IPS DF 4.7 (cell line): ENCODE data around the gene ASS1.

ENCODE experiments used
- DNase-seq: peaks from one replicate; pipeline ENCODE4 v3.0.0-alpha.2; 2013; ENCODE audit warnings: low spot score; ENCODE audit errors: extremely low read depth

ASS1 gene

DNA sequence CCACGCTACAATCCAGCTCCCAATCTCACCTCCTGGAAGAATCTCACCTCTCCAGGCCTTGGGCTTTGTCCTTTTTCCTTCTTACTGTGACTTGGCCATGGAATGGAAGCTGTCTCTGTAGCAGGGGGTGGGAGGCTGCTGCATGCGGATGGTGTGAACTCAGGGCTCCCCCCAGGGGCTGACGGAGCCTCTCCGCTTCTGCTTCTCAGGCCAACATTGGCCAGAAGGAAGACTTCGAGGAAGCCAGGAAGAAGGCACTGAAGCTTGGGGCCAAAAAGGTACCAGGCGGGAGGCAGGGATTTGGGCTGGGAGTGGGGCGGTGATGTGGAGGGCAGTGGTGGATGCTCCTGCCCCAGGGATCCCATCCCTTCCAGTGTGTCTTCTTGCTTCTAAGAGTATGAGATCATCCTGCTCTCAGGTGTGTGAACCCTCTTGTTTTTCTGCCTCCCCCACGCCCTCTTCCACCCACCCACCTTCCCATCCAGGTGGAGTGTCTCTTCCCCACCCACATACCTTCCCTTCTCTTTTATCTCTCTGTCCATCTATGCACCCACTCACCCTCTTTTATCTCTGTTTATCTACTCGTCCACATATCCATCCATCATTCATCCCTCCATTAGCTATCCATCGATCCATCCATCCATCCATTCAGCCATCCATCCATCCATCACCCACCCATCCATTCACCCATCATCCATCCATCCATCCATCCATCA, 9.5 kb downstream of the ASS1 start:
- no peak for DNase-seq

DNA sequence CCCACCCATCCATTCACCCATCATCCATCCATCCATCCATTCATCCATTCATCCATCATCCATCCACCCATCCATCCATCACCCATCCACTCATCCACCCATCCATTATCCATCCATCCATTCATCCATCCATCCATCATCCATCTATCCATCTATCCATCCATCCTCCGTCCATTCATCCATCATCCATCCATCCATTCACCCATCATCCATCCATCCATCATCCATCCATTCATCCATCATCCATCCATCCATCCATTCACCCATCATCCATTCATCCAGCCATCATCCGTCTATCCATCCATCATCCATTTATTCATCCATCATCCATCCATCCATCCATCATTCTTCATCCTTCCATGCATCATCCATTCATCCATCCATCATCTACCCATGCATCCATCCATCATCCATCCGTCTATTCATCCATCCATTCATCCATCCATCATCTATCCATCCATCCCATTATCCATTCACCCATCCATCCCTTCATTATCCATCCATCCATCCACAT, 10.1 kb downstream of the ASS1 start:
- DNase-seq: no peak

GRCh38 chr9:130458027-130458803, 13.5 kb downstream of the ASS1 start:
- DNase-seq: no peak

DNA sequence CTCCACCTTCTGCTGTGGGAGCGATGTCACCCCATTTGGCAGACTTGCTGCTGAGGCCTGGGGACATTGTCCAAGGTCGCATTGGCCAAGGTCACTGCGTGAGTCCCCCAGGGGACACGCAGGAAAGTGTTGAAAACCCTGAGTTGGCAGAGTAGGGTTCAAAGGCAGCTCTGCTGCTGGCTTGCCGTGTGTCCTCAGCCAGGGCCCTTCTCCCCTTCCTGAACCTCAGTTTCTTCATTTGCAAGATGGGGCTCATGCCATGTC, 14.0 kb downstream of the ASS1 start:
- DNase-seq: no peak

GRCh38 chr9:130459151-130459550, 14.4 kb downstream of the ASS1 start:
- DNase-seq: no peak

- no peak for DNase-seq
These were observed 15.3 kb downstream of the ASS1 start for GRCh38 chr9:130459941-130460669.

GRCh38 chr9:130461218-130461630, 16.5 kb downstream of the ASS1 start:
- no peak for DNase-seq

DNA sequence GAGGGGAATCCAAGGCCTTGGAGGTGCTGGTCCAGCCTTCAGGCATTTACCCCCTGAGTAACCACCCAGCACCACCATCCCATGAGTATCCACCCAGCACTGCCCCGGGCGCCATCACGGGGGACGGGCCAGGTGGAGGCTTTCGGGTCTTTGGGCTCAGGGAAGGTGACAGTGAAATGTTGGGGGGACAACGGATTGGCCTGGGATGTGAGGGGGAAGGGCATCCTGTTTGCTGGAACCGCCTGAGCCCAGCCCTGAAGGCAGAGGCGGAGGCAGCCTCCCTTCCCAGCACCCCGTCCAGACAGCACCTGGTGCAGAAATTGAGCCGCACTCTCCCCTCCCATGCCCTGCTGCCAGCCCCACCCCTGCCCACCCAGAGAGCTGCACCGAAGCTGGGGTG, 17.0 kb downstream of the ASS1 start:
- DNase-seq: no peak

- no peak for DNase-seq
These were observed 18.2 kb downstream of the ASS1 start for GRCh38 chr9:130462685-130463540.

- no peak for DNase-seq
These were observed 19.3 kb downstream of the ASS1 start for GRCh38 chr9:130463763-130464745.

DNA sequence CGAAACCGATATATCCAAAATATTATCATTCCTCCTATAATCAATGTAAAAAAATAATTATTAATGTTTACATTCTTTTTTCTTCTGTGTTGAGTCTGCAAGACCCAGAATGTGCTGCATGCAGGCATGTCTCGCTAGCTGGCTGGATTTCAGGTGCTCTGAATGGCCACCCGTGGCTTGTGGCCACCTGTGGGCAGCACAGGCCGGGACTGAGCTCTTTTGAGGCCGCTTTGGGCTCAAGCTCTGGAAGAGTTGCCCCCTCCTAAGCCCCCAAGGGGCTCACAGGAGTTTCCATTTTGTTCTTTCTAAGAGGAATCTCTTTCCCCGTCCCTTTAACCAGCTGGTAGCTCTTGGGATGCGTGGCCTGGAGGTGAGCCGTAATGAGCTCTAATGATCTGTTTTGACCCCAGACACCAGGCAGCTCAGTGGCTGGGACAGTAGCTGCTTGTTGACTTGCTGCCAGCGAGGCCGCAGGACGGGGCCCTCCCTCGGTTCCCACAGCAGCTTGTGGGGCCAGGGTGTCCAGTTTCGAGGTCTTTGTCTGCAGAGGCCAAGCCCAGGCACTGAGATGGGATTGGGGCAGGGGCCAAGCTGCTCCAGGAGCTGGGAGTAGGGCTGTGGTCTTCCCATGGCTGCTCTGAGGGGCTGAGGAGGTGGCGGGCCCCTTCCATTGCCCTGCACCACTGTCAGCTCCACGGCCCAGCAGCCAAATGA, 20.8 kb downstream of the ASS1 start:
- no peak for DNase-seq

DNA sequence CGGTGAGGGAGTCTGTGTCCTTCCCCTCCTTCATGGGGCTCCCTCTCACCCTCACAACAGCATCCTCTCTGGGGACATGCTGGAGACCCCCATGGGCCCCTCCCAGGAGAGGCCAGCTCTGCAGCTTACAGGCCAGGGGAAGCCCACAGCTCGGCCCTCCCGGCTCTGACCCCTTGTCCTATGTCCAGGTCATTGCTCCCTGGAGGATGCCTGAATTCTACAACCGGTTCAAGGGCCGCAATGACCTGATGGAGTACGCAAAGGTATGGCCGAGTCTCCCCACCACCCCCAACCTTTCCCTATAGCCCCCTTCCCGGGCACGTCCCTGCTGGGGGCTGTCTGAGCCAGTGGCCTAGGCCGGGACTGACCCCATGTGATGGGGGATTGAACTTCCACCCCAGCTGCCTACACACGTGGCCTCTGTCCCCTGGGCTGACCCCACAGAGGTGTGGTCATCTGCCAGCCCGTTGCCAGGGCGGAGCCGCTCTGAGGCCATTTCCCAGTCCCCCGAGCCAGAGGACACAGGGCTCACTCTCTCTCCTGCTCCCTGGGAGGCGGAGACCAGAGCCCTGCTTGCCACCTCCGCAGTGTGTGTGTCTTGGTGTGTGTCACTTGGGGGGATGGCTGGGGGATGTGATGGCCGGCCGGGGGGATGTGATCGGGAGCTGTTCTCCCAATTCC, 21.9 kb downstream of the ASS1 start:
- DNase-seq: no peak

- DNase-seq: no peak
These were observed 22.6 kb downstream of the ASS1 start for GRCh38 chr9:130467316-130467715.

GRCh38 chr9:130468566-130468965, 23.8 kb downstream of the ASS1 start:
- DNase-seq: no peak

- no peak for DNase-seq
These were observed 25.5 kb downstream of the ASS1 start for GRCh38 chr9:130470269-130470668.

GRCh38 chr9:130470950-130471349, 26.2 kb downstream of the ASS1 start:
- DNase-seq: no peak

DNA sequence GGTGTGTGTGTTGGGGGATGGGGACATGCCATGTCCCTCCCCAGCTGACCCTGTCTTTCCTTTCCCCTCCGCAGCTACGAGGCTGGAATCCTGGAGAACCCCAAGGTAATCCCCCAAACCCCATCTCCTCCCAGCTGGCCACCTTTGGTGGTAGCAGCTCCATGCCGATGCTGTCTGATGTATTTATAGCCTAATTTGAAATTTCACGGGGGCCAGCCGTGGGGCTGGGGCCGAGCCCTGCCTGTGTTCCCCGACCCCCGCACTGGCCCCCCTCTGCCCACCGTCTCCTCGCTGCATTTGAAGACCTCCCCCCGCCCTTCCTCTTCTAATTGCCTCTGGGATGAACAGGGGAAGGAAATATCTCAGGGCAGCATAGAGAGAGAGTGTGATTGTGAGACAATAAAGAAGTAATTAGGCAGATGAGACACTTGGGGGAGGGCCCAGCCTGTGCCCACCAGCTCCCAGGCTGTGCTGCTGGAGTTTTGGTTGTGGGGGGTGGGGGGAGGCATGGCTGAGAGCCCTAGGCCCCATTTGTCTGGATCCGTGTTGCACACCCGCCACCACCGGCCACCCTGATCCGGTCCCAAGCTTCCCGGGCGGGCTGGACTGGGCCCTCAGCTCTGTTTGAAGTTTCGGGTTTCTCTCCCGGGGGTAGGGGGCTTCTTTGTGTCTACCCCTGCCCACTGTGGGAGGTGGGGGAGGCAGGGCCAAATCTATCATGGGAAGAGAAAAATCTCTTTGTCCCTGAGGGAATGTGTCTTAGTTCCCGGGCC, 26.8 kb downstream of the ASS1 start:
- no peak for DNase-seq

DNA sequence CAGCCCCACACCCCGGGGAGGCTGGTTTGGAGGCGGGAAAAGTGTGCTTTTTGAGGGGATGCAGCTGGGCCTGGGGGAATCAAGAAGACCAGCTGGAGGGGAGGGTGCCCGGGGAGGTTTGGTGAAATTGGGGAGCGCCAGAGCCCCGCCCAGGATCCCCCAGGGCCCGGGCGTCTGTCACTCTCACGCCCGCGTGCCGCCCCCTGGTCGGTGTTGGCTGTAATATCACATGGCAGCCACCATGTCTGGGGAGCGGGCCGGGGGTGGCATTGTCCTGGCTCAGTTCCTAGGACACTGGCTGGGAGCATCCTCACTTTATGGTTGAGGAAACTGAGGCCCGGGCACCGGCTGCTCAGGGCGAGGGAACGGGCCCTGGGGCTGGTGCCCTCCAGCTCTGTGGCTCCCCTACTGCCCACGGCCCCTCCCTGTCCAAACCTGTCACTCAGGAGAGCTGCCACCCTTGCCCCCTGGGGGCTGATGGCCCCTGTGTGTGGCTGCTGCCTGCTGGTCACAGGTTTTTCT, 27.5 kb downstream of the ASS1 start:
- no peak for DNase-seq
